Ovary (tissue), 3 donors: ENCODE data around the gene PRKCSH.

Experiments
- CTCF ChIP-seq, 3 donors: fragments of 450-650 bp in 2 of 3; fragments of 200-600 bp in 1 of 3; IDR thresholded peaks; one replicate each; pipeline versions ENCODE4 v1.5.1 to v1.8.0; 2016 to 2022; ENCODE audit warnings: antibody characterized with exemption in 3 of 3, mild to moderate bottlenecking in 1 of 3
- POLR2A ChIP-seq: fragments of 450-650 bp; IDR thresholded peaks from one replicate; pipeline ENCODE4 v1.6.1; 2017; ENCODE audit warnings: antibody characterized with exemption, mild to moderate bottlenecking, moderate library complexity
- donor health status: DM: no; HTN: no; CAD: no.

- TF ChIP-seq CTCF (IDR thresholded peaks at IDR 0.05) (no peak), POLR2A (no peak)
These were observed 9.7 kb downstream of the PRKCSH start for GRCh38 chr19:11445141-11445540.
